HG02973 (cell line): ENCODE data around the gene SERPINB7.

Experiments
- ATAC-seq: cut with Tn5 transposase; IDR thresholded peaks from one replicate; pipeline ENCODE4 v1.9.1; 2021; ENCODE audit warnings: moderate library complexity; ENCODE audit not compliant: unreplicated experiment

Gene SERPINB7

GRCh38 chr18:63843008-63843407, 67.8 kb downstream of the SERPINB7 start:
- ATAC-seq = no peak

DNA sequence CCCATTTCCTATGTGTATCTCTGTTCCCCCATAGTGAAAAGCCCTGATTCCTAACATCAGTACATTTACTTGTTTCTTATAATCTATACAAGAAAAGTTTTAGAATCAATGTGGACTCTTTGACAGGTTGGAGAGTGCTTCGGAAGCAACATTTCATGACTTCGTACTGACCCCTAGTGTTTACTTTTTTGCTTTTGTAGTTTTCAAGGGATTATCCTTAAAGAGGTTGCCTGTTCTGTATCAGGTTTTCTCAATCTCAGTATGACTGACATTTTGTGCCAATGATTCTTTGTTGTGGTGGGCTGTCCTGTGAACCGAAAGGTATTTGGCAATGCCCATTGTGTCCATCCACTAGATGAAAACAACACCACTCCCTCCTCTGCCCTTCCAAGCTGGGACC, 69.0 kb downstream of the SERPINB7 start:
- ATAC-seq = peak; percentile 46

- ATAC-seq = peak; percentile 61
Observed at GRCh38 chr18:63848159-63848558, 72.9 kb downstream of the SERPINB7 start.

DNA sequence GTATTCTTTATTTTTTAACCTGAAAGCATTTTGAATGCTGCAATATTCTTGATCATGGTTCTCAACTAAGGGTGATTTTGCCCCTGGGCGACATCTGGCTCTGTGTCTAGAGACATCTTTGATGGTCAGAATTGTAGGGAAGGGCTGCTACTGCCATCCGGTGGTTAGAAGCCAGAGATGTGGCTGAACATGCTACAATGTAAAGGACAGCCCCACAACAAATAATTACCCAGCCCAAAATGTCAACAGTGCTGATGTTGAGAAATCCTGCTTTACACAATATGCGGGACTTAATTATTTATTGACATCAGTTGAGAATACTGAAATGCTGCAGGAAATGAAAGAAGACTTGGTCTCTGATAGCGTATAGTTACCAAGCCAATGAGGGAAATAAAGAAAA, 74.8 kb downstream of the SERPINB7 start:
- no peak for ATAC-seq

DNA sequence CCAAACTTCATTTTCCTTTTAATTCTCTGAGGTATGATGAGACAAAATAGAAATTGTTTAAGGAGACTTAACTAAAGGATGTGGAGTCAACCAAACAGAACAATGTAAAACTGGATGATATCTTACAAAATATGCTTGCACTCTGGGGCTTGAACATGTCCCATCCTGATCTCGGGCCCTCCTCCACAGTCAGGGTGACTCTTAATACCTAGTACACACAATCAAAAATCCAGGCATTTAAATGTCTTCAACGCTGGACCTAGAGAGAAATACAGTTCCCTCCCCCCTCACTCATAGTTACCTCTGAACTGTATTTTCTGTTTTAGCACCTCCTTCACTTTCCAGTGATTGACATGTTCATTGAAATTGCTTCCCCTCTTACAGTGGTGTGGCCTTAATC, 75.4 kb downstream of the SERPINB7 start:
- no peak for ATAC-seq
